NT2/D1 (cell line): ENCODE results near the gene CDH4.

Experiments used
- YY1 ChIP-seq: IDR thresholded peaks from 2 replicates; pipeline ENCODE4 v1.6.1; 2011; ENCODE audit not compliant: insufficient read length, insufficient read depth
- ZNF274 ChIP-seq: IDR thresholded peaks from 2 replicates; pipeline ENCODE4 v1.6.1; 2011; ENCODE audit warnings: mild to moderate bottlenecking, low read depth, low read length

DNA sequence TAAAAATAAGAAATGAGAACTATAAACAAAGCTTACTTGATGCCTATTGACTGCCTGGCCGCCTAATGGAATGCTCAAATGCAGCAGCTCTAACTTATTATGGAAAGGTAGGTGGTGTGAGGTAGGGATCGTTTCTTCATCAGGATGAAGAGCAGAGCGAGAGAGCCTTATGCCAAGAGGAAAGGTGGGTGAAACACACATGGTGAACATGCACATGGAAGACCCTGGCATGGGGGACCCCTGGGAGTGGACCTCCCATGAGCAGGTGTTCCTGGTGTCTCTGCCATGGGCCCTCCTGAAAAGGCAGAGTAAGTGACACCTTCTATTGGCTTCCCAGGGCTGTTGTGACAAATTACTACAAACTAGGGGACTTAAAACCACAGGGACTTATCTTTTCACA is 130.1 kb downstream of the CDH4 start:
- no peak for TF ChIP-seq YY1
- TF ChIP-seq ZNF274 = no peak
